Measurements from ENCODE around the gene TAP2.
"Not testable (repeated sequence)": the region's sequence is repeated elsewhere in the genome, so short reads cannot be mapped to it uniquely, and the experiment has no call there.

Gene TAP2

DNA sequence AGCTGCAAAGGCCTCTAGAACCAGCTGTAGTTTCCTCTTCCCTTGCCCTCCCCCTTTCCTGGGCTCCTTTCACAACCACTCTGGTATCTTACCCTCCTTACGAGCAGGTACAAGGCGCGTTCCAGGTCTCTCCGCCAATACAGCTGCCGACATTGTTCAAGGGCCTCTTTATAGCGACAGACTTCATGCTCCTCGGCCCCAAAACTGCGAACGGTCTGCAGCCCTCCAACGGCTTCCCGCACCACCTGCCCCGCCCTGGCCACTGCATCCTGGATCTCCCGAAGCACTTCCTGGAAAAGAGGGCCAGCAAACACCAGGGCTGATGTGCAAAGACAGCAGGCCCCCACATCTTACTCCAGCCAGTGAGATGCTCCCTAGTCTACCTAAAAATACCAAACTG, 6.0 kb downstream of the TAP2 start:
- DNase-seq: no peak

DNA sequence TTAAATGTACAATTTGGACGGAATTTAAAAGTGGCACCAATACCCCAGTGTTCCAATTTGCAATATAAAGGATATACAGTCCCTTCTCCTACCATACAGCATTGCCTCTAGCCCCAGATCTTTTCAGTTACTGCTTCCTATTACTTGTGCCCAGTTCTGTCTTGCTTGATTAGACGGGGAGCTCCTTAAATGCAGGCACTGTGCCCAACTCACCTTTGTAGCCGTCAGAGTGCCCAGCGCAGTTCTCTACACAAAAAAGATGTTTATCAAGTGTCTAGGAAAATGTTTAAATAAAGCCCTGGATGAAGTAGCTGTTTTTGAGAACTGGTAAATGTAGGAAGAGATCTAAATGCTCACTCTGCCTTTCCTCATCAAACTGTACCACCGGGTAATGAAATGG, 7.6 kb downstream of the TAP2 start:
- DNase-seq: no peak

DNA sequence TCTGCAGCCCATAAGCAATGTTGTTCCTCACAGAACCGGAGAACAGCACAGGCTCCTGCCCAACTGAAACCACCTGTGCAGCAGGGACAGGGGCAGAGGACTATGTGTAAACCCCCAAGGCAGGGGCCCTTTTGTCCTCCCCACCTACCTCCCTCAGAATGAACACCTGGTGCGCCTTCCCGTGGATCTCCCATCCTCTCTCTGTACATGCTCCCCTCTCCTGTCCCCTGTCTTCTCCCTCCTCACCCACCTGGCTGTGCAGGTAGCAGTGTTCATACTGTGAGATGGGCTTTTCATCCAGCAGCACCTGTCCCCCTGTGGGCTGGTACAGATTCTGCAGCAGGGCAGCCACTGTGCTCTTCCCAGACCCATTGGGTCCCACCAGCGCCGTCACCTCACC, 8.5 kb downstream of the TAP2 start:
- DNase-seq: no peak

DNA sequence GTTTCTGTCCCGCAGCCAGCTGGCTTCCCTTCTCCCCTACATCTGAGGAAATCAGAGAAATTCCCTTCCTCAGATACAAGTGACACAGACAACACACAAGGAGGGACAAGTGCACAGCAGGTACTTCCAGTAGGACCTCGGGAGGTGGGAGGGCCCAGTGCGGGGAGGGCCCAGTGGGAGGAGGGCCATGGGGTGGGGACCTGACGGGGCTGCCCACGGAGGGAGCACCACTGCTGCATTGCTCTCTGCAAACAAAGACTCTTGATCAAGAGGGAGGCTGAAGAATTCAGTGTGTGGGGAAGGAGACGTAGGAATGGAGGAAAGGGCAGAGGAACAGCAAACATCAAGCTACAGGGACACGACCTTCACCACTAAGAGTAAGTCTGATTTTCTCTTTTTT, 9.0 kb downstream of the TAP2 start:
- no peak for DNase-seq

DNA sequence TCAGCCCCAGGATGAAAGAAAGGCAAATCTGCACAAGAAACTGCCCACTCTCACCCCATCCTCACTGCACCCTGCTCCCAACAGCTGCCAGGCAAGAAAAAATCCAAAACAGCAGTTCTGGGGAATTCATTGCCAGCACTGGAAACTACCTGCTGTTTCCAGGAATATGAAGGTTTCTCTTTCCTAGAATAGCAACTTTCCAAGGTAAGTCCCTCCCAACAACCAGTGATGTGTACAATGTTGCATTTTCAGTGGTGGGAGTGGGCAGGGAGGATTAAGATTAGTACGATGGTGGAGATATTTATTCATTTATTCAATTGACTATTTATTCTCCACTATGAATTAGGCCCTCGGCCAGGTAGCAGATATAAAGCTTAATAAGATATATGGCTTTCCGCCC, 11.5 kb downstream of the TAP2 start:
- DNase-seq: no peak

DNA sequence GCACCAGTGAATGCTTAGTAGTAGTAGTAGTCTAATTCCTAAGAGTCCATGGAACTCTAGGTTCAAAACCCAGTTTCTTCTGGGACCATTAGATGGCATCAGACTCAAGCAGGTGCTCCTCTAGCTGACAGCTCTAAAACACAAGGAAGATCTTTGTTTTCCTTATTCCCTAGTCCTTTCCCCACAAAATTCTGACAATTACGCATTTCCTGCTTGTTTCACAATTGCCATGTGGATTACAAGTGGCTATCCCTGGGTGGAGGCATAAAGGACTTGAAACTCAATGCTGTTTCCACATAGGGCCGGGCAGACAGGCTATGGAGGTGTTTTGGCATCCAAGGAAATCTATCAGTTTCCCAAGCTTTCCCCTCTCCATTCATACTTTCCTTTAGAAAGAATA, 12.6 kb downstream of the TAP2 start:
- DNase-seq: peak; percentile 5

DNA sequence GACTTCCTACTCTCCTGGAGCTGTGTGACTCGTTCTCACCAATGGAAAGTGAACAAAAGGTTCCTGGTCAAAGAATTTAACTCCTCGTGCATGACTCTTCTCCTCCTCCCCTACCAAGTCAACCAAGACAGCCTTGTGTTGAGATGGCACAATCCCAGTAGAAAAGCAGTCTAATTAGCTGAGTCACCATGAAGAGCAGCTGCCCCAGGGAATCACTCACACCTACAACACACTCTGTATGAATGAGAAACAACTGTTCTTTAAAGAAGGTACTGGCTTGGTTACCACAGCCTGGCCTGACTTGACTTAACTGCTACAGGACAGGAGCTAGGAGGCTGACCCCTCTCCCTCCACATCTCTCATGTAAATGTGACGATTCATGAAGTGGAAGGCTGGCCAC, 18.8 kb downstream of the TAP2 start:
- DNase-seq: no peak

DNA sequence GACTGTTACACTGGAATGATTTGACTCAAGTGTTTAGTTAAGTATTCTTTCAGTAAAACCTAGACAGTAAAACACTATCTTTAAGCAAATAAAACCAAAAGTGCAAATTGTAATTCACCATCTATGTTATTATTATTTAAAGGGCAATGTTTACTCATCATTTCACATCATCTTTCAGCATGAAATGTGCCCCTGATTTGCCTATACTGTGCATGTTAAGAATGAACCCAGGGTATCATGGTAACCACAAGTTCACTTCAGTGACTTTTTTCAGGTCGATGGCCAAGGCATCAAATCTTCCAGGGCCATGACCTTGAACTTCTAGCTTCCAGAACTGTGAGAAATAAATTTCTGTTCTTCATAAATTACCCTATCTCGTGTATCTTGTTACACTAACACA, 19.7 kb downstream of the TAP2 start:
- DNase-seq: no peak

DNA sequence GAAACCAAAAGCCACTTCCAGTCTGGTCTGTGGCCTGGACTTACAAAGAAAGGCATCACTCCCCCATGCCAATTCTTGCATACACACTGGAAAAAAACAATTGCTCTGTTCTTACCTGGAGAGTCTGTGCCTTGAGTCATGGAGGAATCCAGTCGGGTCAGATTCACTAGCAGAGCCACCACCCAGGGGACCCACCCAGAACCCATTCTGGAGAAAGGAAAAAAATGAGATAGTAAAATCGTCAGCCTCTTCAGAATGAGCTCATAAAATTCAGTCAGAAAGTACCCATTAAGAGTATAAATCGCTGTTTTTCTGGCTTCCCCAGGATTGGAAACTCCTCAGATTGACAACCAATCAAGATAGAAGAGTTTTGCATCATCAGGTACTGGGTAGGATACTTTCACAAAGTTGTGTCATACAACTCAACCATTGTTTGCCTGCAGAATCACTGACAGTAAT, 21.8 kb downstream of the TAP2 start, which contains the start of gene HLA-DOB:
Gene HLA-DOB (minus strand): TSS at position 257 of the 459 bp plus-strand sequence. CDS start 51 bp downstream, at position 206.
- DNase-seq: no peak

DNA sequence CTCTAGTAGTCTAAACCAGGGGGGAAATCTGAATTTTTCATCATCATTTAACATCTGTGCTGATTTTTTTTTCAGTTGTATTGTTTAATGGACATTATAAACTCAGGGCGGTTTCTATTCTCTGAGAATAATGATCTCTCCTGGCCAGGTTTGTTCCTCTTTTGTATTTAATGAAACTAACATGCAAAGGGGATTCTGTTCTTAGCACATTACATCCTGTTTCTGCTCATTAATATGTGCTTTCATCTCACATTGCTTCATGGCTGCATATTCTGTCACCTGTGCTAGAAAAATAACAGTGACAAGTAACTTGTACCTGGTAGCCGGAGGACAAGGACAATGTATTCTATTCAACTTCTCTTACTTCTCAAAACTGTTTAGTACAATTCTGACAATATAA, 22.5 kb downstream of the TAP2 start:
- DNase-seq: no peak

DNA sequence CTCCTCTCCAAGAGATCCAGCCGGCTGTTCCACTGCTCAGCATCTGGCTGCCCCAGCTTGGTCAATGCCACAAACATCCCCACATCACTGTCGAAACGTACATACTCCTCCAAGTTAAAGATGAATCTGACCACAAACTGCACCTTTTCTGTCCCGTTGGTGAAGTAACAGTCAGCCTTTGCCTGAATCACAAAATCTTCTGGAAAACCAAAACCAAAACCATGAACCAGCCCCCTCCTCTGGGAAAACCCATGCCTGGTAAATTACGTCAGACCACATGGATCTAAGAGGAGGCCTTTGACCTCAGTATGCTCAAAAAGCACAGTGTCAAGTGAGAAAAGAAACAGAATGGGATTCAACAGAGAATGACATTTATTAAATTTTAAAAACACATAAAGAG, 23.4 kb downstream of the TAP2 start:
- no peak for DNase-seq

DNA sequence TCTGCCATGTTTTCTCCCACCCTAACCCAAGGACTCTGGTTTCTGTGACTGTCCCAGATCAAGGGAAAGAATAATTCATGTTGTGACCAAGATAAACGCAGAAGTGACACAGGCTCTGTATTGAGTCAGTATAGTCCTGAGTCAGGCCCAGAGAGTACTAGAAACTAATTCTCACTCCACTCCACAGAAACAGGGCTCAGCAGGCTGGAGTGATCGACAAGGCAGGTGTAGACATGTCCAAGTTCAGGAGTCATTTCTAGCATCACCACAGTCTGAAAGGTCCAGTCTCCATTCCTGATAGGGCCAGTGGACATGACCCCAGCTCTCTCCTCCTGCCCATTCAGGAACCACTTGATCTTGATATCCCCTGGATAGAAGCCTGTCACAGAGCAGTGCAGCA, 24.4 kb downstream of the TAP2 start:
- no peak for DNase-seq

DNA sequence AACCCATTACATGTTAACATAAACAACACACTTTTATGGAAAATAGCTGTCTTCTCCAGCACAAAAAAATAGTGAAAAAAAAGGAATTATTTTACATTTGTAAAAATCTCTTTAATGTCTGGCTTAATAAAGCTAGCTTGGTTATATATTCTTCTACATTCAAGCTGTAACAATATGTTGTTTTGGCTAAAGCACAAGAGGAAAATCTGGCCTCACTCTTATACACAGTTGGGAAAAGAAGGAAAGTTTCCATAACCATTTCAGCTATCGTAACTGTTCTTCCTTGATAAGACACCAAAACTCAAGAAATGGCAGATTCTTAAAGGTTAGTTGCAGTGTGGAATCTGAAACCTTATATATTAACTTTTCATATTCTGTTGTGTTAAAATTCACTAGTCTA, 29.4 kb downstream of the TAP2 start:
- DNase-seq: no peak

DNA sequence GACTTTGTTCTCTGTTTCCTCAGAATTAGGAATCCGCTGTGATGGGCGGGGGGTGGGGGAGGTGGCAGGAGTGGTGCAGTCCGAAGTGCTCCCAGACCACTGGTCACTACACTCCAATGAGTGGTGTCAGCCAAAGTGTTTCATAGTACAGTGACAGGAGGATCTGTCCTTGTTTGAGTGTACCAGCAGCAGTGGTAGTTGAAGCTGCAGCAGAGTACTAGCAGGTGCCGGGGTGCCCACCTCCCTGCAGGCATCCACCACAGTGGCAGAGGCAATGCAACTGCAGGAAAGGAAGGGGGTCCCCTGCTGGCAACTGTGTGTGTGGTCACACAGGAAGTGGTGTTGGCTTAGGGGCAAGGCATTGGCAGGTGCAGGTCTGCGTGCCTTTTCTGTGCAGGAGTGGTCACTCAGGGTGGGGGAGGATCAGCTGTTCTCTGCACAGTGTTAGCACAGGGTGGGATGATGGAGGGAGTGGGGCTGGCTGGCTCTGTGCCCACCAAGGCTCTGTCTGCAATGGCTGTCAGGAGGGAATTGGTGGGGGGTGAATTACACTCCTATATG, 31.4 kb downstream of the TAP2 start:
- no peak for DNase-seq

DNA sequence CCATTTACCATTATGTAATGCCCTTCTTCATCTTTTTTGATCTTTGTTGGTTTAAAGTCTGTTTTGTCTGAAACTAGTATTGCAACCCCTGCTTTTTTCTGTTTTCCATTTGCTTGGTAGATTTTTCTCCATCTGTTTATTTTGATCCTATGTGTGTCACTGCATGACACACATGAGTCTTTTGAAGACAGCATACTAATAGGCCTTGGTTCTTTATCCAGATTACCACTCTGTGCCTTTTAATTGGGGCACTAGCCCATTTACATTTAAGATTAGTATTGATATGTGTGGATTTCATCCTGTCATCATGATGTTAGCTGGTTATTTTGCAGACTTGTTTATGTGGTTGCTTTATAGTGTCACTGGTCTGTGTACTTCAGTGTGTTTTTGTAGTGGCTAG, 33.1 kb downstream of the TAP2 start:
- not testable (repeated sequence) for DNase-seq

DNA sequence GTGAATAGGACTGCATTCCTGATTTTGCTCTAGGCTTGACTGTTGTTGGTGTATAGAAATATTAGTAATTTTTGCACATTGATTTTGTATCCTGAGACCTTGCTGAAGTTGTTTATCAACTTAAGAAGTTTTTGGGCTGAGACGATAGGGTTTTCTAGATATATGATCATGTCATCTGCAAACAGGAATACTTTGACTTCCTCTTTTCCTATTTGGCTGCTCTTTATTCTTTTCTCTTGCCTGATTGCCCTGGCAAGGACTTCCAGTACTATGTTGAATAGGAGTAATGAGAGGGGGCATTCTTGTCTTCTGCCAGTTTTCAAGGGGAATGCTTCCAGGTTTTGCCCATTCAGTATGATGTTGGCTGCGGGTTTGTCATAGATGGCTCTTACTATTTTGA, 35.1 kb downstream of the TAP2 start:
- no peak for DNase-seq

DNA sequence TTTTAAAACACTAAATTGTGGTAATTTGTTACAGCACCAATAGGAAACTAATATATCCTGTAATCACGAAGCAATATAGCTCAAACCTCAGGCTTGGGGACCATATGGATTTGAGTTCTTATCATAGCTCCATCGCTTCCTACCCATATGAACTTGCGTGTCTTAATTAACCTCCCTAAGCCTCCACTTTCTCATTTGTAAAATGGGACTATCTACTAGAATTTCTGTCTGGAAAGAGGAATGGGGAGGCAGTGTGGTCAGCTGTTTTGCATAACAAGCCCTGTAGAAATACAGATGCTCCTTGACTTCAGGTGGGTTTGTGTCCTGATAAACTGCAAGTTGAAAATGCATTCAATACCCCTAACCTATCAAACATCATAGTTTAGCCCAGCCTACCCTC, 38.8 kb downstream of the TAP2 start:
- DNase-seq: no peak

DNA sequence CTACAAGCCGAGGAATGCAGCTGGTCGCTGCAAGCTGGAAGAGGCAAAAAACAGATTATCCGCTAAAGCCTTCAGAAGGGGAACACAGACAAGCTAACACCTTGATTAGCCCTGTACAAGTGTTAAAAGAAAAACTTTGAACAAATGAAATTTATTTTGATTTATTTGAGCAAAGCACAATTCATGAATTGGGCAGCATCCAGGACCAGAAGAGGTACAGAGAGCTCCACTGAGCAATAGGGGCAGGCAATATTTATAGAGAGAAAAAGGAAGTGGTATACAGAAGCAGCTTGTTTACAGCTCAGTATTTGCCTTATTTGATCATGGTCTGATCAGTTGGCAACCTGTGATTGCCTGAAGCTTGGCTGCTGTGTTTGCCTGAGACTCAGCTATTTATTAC, 39.4 kb downstream of the TAP2 start:
- no peak for DNase-seq

DNA sequence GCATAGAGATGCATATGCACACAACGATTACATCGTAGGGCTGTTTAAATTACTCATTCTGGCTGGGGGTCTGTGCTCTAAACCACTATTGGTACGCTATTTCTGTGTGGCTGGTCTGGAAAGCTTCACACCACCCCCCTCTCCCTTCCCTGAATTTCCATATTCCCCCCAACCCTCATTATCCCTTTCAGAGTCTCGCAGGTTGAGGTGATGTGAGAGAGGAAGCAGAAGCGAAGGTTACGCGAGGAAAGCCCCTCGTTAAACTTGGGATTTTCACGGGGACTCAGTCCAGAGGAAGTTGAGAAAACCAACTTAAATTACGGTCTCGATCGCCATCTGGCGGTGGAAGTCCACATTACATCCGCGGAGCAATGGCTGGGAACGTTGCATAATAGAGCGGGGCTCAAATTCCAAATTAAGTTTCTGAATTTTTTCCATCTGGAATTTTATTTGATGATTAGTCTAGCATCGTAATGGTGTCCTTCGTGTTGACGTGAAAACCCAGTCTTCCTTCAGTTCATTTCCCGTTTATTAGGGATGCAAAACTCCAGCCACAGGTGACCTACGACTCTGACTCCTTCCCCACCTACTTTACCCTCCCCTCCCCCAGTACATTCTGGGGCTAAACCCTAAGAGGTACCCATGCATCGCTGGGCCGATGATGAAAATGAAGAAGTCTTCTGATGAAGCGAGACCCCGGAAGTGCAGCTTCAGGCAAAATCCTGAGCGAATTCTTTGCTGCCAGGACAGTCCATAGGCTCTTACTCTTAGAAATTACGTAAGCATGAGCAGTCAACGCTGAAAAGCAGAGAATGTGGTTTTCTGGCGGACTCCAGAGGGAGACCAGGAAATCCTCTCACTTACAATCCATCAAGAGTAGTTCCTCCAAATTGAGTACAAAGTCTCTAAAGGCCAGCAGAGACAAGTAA, 41.4 kb downstream of the TAP2 start:
- DNase-seq: peak; percentile 40

DNA sequence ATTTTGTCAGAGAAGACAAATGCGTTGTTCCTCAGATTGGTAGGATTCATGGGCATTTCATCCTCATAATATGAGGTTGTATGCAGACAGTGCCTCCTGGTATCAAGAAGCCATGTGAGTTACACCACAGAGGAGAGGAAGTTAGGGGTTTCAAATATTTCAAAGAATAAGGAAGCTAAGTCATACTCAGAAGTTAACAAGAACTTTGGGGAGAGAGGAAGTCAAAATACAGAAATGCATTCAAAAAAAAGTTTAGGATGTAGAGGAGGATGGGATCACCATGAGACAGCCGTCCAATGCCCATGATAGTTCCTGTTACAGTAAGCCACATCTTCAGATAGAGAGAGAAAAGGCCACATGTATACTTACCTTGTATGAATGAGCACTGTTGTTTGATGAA, 44.0 kb downstream of the TAP2 start:
- no peak for DNase-seq

DNA sequence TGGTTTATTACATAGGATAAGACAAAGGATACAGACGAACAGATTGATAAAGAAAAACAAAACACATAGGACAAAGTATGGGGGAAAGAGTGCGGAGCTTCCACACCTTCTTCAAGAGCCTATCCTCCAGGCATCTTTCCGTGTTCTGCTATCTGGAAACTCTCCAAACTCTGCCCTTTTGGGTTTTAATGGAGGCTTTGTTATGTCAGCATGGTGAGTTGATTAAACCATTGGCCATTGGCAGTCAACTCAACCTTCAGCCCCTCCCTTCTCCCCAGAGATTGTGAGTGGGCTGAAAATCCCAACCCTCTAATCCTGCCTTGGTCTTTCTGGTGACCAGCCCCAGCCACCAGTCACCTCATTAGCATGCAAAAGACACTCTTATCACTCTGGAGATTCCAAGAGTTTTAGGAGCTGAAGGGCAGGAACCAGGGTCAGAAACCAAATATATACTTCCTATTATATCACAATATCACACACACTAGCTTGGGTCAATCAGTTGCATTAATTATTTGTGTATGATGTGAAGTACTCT, 45.6 kb downstream of the TAP2 start:
- no peak for DNase-seq

DNA sequence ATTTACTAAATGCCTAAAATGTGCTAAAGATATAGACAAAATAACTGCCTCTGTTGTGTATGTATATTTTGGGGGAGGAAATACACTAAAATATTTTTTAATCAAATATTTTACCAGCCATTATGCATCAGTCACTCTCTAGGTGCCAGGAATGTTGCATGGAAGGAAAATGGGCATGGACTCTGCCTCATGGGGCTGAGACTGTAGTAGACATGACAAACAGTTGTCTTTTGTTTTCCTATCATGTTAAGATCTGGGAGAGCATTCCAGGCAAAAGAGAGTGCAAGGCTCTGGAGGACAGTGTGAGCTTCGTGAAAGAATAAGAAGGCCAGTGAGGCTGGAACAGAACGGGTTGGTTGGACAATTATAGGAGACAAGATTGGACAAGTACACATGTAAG, 48.2 kb downstream of the TAP2 start:
- DNase-seq: no peak
